ENCODE measurements around the gene SMOC2.

DNA sequence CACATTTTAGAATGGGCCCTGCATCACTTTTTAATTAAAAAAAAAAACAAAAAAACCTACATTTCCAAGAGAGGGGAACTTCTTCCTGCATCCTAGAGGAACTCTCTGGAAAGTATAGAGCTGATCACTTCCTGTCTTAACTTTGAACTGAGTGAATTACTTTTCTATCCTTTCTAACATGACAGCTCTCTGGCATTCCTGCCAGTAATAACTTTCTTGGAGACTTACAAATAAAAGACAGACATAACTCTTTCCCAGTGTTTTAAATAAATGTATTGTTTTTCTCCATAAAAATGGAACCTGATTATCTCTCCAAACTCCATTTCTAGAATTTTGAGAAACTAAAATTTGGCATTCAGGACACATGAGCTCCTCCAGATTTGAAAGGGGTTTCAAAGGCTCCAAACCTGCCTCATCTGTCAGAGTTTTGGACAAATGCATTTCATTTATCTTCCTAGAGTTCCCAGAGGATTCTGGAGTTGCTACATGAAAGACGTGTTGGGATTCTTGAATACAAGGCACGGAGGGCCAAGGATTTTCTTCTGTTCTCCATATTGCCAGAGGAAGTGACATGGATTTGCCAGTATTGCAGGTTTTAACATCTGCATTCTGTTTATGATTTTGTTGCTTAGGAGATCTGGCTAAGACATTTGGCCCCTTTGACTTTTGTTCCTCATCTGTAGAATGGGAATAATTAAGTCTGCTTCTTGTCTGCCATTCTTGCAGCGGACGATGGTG lies 2.0 kb upstream of the SMOC2 start:
- TF ChIP-seq, protein P1, sequence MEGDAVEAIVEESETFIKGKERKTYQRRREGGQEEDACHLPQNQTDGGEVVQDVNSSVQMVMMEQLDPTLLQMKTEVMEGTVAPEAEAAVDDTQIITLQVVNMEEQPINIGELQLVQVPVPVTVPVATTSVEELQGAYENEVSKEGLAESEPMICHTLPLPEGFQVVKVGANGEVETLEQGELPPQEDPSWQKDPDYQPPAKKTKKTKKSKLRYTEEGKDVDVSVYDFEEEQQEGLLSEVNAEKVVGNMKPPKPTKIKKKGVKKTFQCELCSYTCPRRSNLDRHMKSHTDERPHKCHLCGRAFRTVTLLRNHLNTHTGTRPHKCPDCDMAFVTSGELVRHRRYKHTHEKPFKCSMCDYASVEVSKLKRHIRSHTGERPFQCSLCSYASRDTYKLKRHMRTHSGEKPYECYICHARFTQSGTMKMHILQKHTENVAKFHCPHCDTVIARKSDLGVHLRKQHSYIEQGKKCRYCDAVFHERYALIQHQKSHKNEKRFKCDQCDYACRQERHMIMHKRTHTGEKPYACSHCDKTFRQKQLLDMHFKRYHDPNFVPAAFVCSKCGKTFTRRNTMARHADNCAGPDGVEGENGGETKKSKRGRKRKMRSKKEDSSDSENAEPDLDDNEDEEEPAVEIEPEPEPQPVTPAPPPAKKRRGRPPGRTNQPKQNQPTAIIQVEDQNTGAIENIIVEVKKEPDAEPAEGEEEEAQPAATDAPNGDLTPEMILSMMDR (IDR thresholded peaks at IDR 0.05): no peak
- no peak for TF ChIP-seq POLR2A (IDR thresholded peaks at IDR 0.05)
